Measurements from ENCODE around the gene PTPRO. TPM values are rescaled to one million over a fixed set of nuclear protein-coding genes. Genes with fewer than 3 reads are reported as not detected.

PTPRO gene
- 100 to 1,000 TPM; 182 to 264 (median 205) TPM for polyA plus RNA-seq (ENCODE audit: insufficient read length in 3 of 3)
- long read RNA-seq, donor 1, full-length matches to known transcripts: 13 of 180 reads
- long read RNA-seq, donor 1, partial matches to known transcripts: 167 of 180 reads
- long read RNA-seq, donor 1, other reads (novel, unspliced or antisense): 0 of 180 reads
- long read RNA-seq, donor 2, full-length matches to known transcripts: 13 of 31 reads
- long read RNA-seq, donor 2, partial matches to known transcripts: 18 of 31 reads
- long read RNA-seq, donor 2, other reads (novel, unspliced or antisense): 0 of 31 reads
- long read RNA-seq, donor 3, full-length matches to known transcripts: 15 of 70 reads
- long read RNA-seq, donor 3, partial matches to known transcripts: 55 of 70 reads
- long read RNA-seq, donor 3, other reads (novel, unspliced or antisense): 0 of 70 reads
- long read RNA-seq, donor 4, full-length matches to known transcripts: 10 of 28 reads
- long read RNA-seq, donor 4, partial matches to known transcripts: 18 of 28 reads
- long read RNA-seq, donor 4, other reads (novel, unspliced or antisense): 0 of 28 reads
- long read RNA-seq, donor 5, full-length matches to known transcripts: 9 of 30 reads
- long read RNA-seq, donor 5, partial matches to known transcripts: 21 of 30 reads
- long read RNA-seq, donor 5, other reads (novel, unspliced or antisense): 0 of 30 reads
- long read RNA-seq, donor 6, full-length matches to known transcripts: 12 of 66 reads
- long read RNA-seq, donor 6, partial matches to known transcripts: 54 of 66 reads
- long read RNA-seq, donor 6, other reads (novel, unspliced or antisense): 0 of 66 reads
- long read RNA-seq, donor 7, full-length matches to known transcripts: 7 of 59 reads
- long read RNA-seq, donor 7, partial matches to known transcripts: 52 of 59 reads
- long read RNA-seq, donor 7, other reads (novel, unspliced or antisense): 0 of 59 reads
- long read RNA-seq, donor 8, partial matches to known transcripts: 0 of 1 reads
- long read RNA-seq, donor 8, other reads (novel, unspliced or antisense): 0 of 1 reads
- long read RNA-seq, donor 9, full-length matches to known transcripts: 25 of 64 reads
- long read RNA-seq, donor 9, partial matches to known transcripts: 39 of 64 reads
- long read RNA-seq, donor 9, other reads (novel, unspliced or antisense): 0 of 64 reads
- long read RNA-seq, donor 10, full-length matches to known transcripts: 9 of 46 reads
- long read RNA-seq, donor 10, partial matches to known transcripts: 37 of 46 reads
- long read RNA-seq, donor 10, other reads (novel, unspliced or antisense): 0 of 46 reads
- long read RNA-seq, donor 11, full-length matches to known transcripts: 9 of 140 reads
- long read RNA-seq, donor 11, partial matches to known transcripts: 131 of 140 reads
- long read RNA-seq, donor 11, other reads (novel, unspliced or antisense): 0 of 140 reads
- long read RNA-seq, donor 12, full-length matches to known transcripts: 24 of 254 reads
- long read RNA-seq, donor 12, partial matches to known transcripts: 230 of 254 reads
- long read RNA-seq, donor 12, other reads (novel, unspliced or antisense): 0 of 254 reads
- long read RNA-seq, donor 13, full-length matches to known transcripts: 9 of 39 reads
- long read RNA-seq, donor 13, partial matches to known transcripts: 30 of 39 reads
- long read RNA-seq, donor 13, other reads (novel, unspliced or antisense): 0 of 39 reads
- long read RNA-seq, donor 14: 0 reads
- long read RNA-seq, donor 15, full-length matches to known transcripts: 14 of 27 reads
- long read RNA-seq, donor 15, partial matches to known transcripts: 13 of 27 reads
- long read RNA-seq, donor 15, other reads (novel, unspliced or antisense): 0 of 27 reads
- long read RNA-seq, donor 16, full-length matches to known transcripts: 11 of 50 reads
- long read RNA-seq, donor 16, partial matches to known transcripts: 39 of 50 reads
- long read RNA-seq, donor 16, other reads (novel, unspliced or antisense): 0 of 50 reads

DNA sequence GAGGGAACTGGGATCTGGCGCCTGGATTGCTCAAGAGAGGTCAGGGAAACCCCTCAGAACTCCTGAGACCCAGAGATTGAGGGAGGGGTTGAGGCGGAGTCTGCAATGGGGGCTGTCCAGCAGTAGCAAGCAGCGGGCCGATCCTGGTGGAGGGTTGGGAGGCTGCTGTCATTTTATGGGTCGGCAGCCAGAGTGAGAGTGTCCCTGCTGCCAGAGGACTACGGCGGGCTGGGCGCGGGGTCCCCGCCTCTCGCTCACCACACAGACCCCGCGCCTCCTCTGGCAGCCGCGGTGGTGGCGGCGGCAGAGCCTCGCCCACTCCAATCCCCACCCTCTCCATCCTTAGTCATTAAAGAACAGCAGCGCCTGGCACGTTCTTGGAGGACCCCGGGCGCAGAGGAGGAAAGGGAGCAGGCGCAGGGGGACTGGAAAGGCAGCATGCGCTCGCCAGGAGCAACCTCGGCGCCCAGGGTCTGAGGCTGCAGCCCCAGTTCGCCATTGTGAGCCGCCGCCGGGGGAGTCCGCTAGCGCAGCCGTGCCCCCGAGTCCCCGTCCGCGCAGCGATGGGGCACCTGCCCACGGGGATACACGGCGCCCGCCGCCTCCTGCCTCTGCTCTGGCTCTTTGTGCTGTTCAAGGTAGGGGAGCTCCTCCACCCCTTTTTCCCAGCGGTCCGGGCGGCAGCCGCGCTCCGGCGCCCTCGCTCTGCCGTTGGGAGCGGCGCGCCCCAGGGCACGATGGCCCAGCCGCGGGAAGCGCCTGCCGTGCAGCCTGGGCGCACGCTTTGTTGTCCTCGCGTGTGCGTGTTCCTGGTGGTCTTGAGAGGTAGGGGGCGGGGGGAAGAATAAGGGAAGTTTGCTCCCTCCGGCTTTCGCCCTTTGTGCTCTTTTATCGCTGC lies at the start of gene PTPRO:
Gene PTPRO (plus strand): TSS at position 345 of the 898 bp plus-strand sequence.
- DNase-seq: peak; percentile 21

DNA sequence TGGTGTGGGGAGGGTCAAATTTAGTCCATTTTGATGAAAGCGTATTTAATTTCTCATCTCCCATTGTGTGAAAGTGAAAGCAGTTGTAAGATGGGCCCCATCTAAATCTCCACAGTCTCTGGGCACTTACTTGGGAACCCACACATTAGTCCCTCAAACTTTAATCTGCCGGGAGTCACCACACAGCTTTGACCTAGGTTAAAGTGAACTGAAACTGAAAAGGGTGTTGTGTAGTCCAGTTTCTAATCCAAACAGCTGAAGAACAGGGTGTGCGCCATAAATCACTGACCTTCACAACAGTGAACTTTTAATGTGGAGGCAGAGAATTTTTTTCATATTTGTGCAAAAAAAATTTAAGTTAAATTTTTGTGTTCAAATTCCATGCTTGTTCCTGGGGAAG lies 48.4 kb upstream of the PTPRO start:
- no peak for DNase-seq

DNA sequence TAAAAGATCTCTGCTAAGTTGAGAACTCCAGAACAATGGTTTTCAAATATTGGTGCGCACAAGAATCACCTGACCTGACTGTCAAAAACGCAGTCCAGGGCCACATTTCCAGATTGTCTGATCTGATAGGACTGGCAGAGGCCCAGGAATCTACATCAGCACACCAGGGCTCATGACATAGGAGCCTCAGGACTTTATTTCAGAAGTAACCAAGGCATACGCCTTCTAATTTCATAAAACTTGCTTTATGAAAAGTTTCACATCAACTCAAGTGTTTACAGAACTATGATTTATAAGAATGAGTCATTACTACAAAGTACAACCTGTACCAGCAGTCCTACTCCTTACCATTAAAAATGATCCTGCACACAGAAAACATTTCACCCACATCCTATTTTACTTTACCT lies 47.7 kb upstream of the PTPRO start:
- DNase-seq: no peak

DNA sequence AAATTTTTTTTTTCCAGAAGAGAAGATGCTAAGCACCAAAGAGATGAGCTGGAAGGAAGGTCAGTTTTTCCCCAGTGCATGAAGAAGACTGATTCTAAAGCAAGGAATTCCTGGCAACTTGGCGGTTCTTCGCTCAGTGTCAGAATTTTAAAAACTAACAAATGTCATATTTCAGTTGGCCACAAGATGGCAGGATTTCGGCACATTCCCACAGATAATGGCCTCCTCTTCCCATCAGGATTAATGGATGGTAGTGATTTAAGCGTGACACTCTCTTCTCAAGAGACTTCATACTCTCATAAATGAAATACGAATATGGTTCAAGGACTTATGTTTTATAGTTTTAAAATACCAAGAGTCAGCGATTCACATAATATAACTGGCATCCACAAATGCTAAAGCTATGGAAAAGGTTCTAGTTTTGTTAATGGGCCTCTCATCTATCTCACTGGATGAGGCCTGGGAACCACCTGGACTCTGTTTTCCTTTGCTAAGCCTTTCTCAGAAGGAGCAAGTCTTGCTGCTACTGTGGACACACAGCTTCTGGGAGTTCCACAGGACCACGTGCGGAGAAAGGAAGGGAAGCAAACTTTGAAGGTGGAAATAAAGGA lies 46.1 kb upstream of the PTPRO start:
- DNase-seq: peak; percentile 34

DNA sequence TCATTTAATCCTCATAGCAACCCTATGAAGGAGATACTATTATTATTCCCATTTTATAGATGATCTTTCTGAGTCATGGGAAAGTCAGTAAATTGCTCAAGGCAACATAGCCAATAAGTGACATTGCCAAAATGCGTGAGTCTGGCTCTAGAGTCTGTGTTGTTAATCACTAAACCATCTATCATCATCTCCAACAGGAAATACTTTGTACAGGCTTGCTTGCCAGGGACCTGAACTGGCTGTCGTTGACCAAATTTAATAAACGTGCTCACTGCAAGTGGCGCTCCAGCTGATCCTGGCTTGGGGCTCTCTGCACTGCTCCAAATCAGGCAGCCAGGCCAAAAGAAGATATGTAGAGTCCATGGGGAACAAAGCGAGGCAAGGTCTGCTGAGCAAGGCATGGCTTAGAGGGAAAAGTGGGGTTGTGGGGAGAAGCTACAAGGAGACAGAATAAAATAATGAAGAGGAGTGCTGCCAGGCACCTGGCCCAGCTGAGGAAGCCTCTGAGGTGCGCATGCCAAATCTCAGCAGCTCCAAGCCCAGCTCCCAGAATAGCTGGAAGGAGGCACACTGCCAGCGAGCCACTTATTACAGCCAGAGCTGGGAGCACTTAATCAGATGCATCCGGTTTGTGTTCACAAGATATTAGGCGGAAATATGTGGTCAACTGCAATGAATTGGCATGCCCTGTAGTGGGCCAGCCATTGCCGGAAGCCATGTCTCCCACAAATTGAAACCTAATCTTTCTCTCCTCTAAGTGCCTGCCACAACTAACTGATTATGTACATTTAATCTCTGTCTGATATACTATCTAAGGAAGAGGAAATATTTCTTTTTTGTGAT lies 43.3 kb upstream of the PTPRO start:
- no peak for DNase-seq

DNA sequence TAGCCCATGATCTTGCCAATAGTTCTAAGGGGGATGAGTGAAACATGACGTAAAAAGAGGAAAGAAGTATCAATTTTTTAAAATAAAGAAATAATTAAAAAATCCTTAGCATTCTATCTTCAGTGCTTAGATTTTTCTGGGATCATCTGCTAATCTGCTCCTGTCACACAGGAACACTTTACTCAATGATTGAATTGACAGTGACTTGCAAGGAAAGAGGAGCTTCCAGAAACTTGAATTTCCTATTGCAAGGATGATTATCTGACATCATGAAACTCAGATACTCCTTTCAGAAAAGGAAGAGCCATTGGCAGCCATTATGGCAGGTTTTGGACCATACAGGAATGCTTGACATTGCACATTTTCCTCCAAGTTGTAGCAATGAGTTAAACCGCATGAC lies 41.4 kb upstream of the PTPRO start:
- no peak for DNase-seq

DNA sequence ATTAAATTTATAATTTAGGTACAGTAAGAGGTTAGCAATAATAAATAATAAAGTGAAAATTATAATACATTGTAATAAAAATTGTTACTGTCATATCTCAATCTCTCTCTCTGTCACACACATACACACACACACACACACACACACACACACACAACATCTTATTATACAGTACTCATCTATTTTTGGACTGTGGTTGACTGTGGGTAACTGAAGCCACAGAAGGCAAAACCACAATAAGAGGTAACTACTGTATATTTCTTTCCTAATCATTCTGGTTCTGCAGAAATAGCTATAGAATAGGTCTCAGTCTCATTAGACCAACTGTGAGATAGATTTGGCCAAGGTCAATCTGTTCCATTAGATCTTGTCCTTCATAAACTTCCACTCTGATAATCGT lies 33.1 kb upstream of the PTPRO start:
- DNase-seq: no peak

DNA sequence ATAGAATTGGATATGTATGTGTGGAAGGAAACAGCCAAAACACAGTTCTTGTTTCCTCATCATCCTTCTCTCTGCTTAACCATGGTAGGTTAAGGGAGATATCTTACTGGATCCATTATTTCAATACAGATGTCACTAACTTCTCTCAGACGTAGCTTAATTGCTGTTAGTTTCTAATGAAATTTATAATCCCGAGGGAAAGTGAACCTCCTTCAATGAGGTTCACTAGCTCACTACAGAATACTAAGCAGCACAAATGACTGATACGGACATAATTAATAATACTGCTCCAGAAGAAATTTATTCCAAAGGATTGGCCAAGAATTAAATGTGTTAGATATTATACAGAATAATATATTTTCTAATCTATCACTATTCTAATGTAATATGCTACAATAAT lies 28.6 kb upstream of the PTPRO start:
- no peak for DNase-seq

DNA sequence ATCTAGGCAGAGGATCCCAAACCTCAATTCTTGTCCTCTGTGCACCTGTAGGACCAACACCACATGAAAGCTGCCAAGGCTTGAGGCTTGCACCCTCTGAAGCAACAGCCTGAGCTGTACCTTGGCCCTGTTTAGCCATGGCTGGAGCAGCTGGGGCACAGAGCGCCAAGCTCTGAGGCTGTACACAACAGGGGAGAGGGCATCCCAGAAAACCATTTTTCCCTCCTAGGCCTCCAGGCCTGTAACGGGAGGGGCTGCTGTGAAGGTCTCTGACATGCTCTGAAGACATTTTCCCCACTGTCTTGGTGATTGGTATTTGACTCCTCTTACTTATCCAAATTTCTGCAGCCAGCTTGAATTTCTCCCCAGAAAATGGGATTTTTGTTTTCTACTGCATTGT lies 22.4 kb upstream of the PTPRO start:
- DNase-seq: no peak

DNA sequence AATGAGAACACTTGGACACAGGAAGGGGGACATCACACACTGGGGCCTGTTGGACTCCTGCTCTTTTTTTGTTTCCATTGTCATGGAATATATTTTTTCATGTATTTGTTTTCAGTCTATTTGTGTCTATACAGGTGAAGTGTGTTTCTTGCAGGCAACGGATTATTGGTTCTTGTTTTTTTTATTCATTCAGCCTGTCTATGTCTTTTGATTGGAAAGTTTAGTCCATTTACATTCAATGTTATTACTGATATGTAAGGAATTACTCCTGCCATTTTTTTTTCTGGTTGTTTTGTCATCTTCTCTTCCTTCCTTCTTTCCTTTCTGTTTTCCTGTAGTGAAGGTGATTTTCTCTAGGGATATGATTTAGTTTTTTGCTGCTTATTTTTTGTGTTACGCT lies 18.0 kb upstream of the PTPRO start:
- no peak for DNase-seq

DNA sequence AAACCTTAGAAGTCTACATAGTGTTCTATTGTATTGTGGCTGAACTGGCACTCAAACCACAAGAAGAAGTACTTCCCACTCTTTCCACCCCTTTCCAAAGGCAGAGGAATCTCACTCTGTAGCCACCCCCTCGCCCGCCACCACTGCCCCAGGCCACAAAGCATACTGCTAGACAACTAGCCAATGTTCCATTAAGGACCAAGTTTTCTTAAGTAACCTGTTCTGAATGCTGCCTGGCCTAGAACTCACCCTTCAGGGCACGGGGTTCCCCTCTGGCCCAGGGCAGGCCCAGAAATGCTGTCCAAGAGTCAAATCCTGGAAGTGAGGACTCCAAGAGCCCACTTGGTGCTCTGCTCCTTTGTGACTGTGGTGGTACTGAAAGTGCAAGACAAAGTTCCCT lies 15.7 kb upstream of the PTPRO start:
- no peak for DNase-seq

DNA sequence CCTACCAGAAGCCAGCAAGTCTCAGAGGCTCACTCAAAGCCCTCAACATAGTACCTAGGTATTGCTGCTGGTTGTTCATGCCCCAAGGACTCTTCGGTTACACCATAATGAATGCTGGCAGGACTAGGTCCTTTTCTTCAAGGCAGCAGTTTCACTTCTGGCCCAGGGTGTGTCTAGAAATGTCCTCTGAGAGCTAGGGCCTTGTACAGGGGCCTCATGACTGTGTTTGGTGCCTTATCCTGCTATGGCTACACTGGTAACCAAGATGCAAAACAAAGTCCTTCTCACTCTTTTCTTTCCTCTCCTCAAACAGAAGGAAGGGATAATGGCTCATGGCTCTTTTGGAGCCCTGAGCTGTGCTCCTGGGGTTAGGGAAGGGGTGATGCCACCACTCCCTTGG lies 15.2 kb upstream of the PTPRO start:
- no peak for DNase-seq

DNA sequence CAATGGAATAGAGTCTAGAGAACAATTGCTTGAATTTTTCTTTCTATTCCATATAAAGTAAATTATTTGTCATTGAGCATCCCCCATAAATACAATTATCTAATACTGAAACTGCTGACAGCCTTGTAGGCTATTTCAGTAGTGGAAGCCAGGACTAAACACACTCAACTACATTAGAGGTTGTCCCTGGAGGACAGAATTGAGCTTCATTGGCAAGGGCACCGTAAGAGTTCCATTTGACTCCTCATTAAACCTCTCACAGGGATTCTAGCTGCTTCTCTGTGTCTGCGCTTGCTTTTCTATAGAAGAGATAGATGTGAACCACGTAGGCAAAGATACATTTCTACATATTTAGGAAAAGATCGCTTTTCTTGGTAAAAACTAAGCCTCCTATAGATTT lies 3.5 kb upstream of the PTPRO start:
- no peak for DNase-seq

DNA sequence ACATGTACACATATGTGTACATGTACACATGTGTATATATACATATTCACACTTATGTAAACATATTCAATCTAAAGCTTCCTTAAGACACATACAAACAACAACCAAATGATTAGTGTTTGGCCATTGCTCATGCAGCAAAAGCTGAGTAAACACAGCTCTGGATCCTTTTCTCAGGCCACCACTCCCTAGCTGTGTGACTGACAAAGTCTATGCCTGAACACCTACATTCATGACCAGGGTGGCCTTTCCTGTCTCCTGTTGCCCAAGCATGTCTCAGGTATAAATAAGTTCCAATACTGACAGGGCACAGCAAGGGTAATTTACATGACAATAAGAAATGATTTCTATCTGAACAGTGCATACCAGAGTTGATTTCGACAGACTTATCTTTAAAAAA lies 1.4 kb upstream of the PTPRO start:
- no peak for DNase-seq

DNA sequence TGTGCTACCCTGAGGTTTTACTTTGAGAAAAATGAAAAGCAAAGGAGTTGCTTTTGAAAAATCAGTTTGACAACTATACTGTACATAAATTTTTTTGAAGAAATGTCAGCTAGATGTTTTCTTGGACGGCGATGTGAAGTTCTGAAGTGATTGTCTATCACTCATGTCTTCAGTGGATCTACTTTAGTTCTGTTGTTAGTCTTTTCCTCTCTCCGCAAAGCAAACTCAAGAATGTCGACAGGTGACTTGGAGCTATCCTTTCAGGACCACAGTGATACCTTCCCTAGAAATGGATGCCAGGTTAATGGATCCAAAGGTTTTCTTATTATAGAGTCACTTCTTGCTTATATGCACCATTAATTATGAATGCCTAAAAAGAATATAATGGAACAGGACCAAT lies 1.2 kb downstream of the PTPRO start:
- DNase-seq: peak; percentile 28

DNA sequence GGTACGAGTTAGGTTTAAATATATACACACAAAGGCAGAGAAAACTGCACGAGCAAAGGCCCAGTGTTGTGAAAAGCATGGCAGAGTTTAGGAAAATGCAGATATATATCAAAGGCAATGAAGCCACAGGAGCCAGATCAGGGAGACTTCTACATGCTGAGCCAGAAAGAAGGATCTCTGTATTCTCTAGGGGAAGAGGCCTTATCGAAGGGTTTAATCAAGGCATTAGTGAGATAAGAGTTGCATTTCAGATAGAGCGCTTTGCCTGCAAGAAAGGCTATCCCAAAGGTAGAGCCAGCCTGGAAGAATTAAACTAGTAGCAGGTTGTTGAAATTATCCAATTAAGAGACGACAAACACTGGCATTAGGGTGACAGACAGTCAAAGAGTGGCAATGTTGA lies 7.6 kb downstream of the PTPRO start:
- no peak for DNase-seq

DNA sequence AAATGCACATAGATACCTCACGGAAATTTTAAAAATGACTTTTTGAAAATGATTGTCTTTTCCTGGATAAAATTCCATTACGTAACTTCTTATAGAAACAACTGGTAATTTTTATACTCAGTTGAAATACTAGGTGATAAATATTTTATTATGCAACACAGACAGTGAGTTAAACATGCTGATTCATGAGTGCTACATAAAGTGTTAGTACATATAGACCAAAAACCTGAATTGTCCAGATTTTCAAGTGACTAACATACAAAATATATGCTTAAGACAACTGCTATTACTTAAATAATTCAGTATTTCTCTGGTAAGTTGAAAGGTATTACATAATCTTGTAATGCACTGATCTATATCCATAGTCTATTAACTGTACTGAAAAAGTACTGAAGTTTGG lies 11.9 kb downstream of the PTPRO start:
- no peak for DNase-seq

DNA sequence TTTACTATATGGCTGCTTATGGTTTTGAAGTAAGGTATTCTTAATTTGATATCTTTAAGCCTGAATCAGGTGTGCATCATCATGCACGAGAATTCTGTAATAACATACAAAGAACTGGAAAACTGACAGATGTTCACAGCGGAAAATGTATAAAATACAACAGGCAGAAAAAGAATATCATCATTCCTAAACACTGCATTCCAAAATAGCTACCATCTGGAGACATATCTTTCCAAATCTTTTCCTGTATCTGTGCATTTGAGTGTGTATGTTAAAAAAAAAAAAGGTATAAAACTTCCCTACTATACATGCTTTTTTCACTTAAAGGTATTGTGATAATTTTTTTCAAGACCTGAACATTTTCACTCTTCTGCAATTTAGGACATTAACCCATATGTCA lies 13.7 kb downstream of the PTPRO start:
- no peak for DNase-seq
